GM12878 (cell line): ENCODE data around the gene TBCD.

Experiments
- BACH1 ChIP-seq: fragments of 450-650 bp; IDR thresholded peaks from 2 replicates; pipeline ENCODE4 v1.6.1; 2017; ENCODE audit warnings: mild to moderate bottlenecking, borderline replicate concordance
- POLR2A ChIP-seq: IDR thresholded peaks from 2 replicates; pipeline ENCODE4 v1.6.1; 2011; ENCODE audit warnings: low read depth, mild to moderate bottlenecking, low read length
- RAD21 ChIP-seq: IDR thresholded peaks from 2 replicates; pipeline ENCODE4 v1.6.1; 2011; ENCODE audit warnings: mild to moderate bottlenecking, low read depth, low read length, moderate library complexity; ENCODE audit not compliant: insufficient read depth
- SUZ12 ChIP-seq: fragments of 200-600 bp; sonication (generic); IDR thresholded peaks from one replicate; pipeline ENCODE4 v1.6.1; 2018; ENCODE audit warnings: antibody characterized with exemption, mild to moderate bottlenecking; ENCODE audit not compliant: unreplicated experiment
- TF ChIP-seq, protein P1 (sequence below), 3 experiments: IDR thresholded peaks in 2 of 3; conservative IDR thresholded peaks in 1 of 3; 2 replicates each; pipeline ENCODE4 v1.5.1; 2011; ENCODE audit warnings: low read depth in 3 of 3, low read length in 3 of 3, mild to moderate bottlenecking in 3 of 3, control low read depth in 2 of 3, moderate library complexity in 2 of 3, inconsistent platforms in 1 of 3, mixed read lengths in 1 of 3; ENCODE audit not compliant: control insufficient read depth in 2 of 3, insufficient read depth in 1 of 3; ENCODE audit errors: extremely low read depth in 1 of 3

GRCh38 chr17:82767041-82767754 is 15.3 kb downstream of the TBCD start:
- TF ChIP-seq, protein P1, sequence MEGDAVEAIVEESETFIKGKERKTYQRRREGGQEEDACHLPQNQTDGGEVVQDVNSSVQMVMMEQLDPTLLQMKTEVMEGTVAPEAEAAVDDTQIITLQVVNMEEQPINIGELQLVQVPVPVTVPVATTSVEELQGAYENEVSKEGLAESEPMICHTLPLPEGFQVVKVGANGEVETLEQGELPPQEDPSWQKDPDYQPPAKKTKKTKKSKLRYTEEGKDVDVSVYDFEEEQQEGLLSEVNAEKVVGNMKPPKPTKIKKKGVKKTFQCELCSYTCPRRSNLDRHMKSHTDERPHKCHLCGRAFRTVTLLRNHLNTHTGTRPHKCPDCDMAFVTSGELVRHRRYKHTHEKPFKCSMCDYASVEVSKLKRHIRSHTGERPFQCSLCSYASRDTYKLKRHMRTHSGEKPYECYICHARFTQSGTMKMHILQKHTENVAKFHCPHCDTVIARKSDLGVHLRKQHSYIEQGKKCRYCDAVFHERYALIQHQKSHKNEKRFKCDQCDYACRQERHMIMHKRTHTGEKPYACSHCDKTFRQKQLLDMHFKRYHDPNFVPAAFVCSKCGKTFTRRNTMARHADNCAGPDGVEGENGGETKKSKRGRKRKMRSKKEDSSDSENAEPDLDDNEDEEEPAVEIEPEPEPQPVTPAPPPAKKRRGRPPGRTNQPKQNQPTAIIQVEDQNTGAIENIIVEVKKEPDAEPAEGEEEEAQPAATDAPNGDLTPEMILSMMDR (IDR thresholded peaks at IDR 0.05 in 2 of 3, conservative IDR thresholded peaks at IDR 0.05 in 1 of 3; ENCODE audit: control insufficient read depth in 2 of 3, extremely low read depth in 1 of 3, insufficient read depth in 1 of 3, low read depth in 3 of 3, low read length in 3 of 3) = peak; percentile 48 to 58 (median 51)
- TF ChIP-seq POLR2A = no peak
- TF ChIP-seq SUZ12 = no peak
- TF ChIP-seq BACH1 = no peak
- peak; percentile 55 for TF ChIP-seq RAD21
